Aorta (tissue), 5 donors: ENCODE results near the gene CHRNB1. TPM values are rescaled to one million over a fixed set of nuclear protein-coding genes. Genes with fewer than 3 reads are reported as not detected.

ENCODE experiments used
- ATAC-seq: fragments of 200-7000 bp; cut with Tn5 transposase; one replicate; pipeline ENCODE4 v1.9.1; 2022; ENCODE audit warnings: moderate library complexity; ENCODE audit not compliant: low FRiP score
- DNase-seq, 2 donors: peaks; one replicate each; pipeline ENCODE4 v3.0.0-alpha.2; 2020
- H3K27ac ChIP-seq, 2 donors: one replicate each; pipeline ENCODE4 v1.5.1; 2013; ENCODE audit warnings: low read length in 2 of 2, mild to moderate bottlenecking in 2 of 2, moderate library complexity in 2 of 2, control low read depth in 1 of 2, inconsistent platforms in 1 of 2, low read depth in 1 of 2
- H3K27me3 ChIP-seq, 2 donors: one replicate each; pipeline ENCODE4 v1.6.1; 2013; ENCODE audit warnings: control low read depth in 1 of 2, low read length in 1 of 2, mild to moderate bottlenecking in 1 of 2, moderate library complexity in 1 of 2; ENCODE audit not compliant: insufficient read depth in 2 of 2, control insufficient read depth in 1 of 2
- H3K36me3 ChIP-seq, 2 donors: one replicate each; pipeline ENCODE4 v1.6.1; 2013; ENCODE audit warnings: control low read depth in 1 of 2, low read length in 1 of 2, mild to moderate bottlenecking in 1 of 2; ENCODE audit not compliant: insufficient read depth in 2 of 2, control insufficient read depth in 1 of 2
- H3K4me1 ChIP-seq, 2 donors: one replicate each; pipeline ENCODE4 v1.6.1; 2013; ENCODE audit warnings: low read length in 2 of 2, control low read depth in 1 of 2, mild to moderate bottlenecking in 1 of 2, moderate library complexity in 1 of 2; ENCODE audit not compliant: insufficient read depth in 2 of 2, control insufficient read depth in 1 of 2
- H3K4me3 ChIP-seq, 2 donors: one replicate each; pipeline ENCODE4 v1.5.1; 2013; ENCODE audit warnings: low read length in 2 of 2, control low read depth in 1 of 2, mild to moderate bottlenecking in 1 of 2
- H3K9me3 ChIP-seq: one replicate; pipeline ENCODE4 v1.6.1; 2013; ENCODE audit warnings: mild to moderate bottlenecking, low read length; ENCODE audit not compliant: control insufficient read depth
- WGBS, 2 donors: extraction: QIAGEN DNeasy Blood & Tissue Kit; methylation state at CpG; one replicate each; pipeline ENCODE4 v1.1.7; 2013; 5-methylcytosine and 5-hydroxymethylcytosine counted together
- intact Hi-C, 2 donors: fragments of 100-400 bp; cut with DNase I; formaldehyde crosslinking; loops; one replicate each; pipeline versions ENCODE4 v1.14.2 to v1.15.0; 2022
- polyA plus RNA-seq, 2 donors: library from polyadenylated mRNA; stranded (reverse); fragments of 200-250 nt; gene quantifications; one replicate each; pipeline ENCODE4 v1.2.3, GENCODE V29; 2013
- total RNA-seq, 2 donors: library from RNA; stranded (reverse); fragmentation: NEBNext Ultra II Directional; extraction: Animal tissue kit (Norgen Biotek cat#: 25700); gene quantifications; one replicate each; pipeline ENCODE4 v1.2.1, GENCODE V29; 2021
- donor health status: healthy with polysubstance abuse.
- donor health status: Bipolar disorder and iron deficiency.
- donor health status: DM: no; HTN: no; CAD: no.
- donor health status: DM: no; HTN: no; CAD: no.
- donor health status: DM: yes; HTN: yes; CAD: no.

The CHRNB1 gene
- total and polyA plus RNA-seq, 4 donors = 6.2 to 18.3 (median 10.2) TPM

GRCh38 chr17:7421186-7421585, 23.7 kb upstream of the CHRNB1 start:
- Histone ChIP-seq H3K27ac (no peak overlapping the region), H3K36me3 (no peaks in the 10 kb centered on the region), H3K27me3 (no peaks in the 10 kb centered on the region), H3K9me3 (no peaks in the 10 kb centered on the region), H3K4me3 (no peak overlapping the region), H3K4me1 (no peaks in the 10 kb centered on the region)
- 94% methylated on average over 16 of the region's 16 CpGs for WGBS, 2 donors
- intact Hi-C loops = no loop called here
- DNase-seq = no peak
- no peak for ATAC-seq

- no peaks in the 10 kb centered on the region for H3K4me1 ChIP-seq
These were observed 21.2 kb upstream of the CHRNB1 start for GRCh38 chr17:7423679-7424078.

GRCh38 chr17:7425316-7425715, 19.5 kb upstream of the CHRNB1 start, which contains the start of gene SPEM2:
Gene SPEM2 (plus strand): TSS chr17:7425616. CDS start chr17:7425689, 73 bp downstream.
- ATAC-seq (no peak), DNase-seq (no peak)
- Histone ChIP-seq H3K27me3 (no peaks in the 10 kb centered on the region), H3K27ac (no peak within 1 kb of the TSS), H3K9me3 (no peaks in the 10 kb centered on the region), H3K36me3 (no peaks in the 10 kb centered on the region), H3K4me3 (no peak within 1 kb of the TSS), H3K4me1 (no peaks in the 10 kb centered on the region)
- intact Hi-C loops = no loop called here
- 80 to 84% methylated on average over 7 of the region's 7 CpGs for WGBS, 2 donors

More at GRCh38 chr17:7423679-7424078, 21.2 kb upstream of the CHRNB1 start:
- H3K27me3 ChIP-seq = no peaks in the 10 kb centered on the region
- no peaks in the 10 kb centered on the region for H3K9me3 ChIP-seq
- no peak overlapping the region for H3K4me3 ChIP-seq
- no peaks in the 10 kb centered on the region for H3K36me3 ChIP-seq
- DNase-seq = no peak
- intact Hi-C loops = no loop called here
- no peak overlapping the region for H3K27ac ChIP-seq
- WGBS, 2 donors = 53 to 54% methylated on average over 4 of the region's 4 CpGs
- no peak for ATAC-seq

GRCh38 chr17:7425756-7426155, 19.1 kb upstream of the CHRNB1 start:
- Histone ChIP-seq H3K9me3 (no peaks in the 10 kb centered on the region), H3K27ac (no peak overlapping the region), H3K4me3 (no peak overlapping the region), H3K4me1 (no peaks in the 10 kb centered on the region), H3K36me3 (no peaks in the 10 kb centered on the region), H3K27me3 (no peaks in the 10 kb centered on the region)
- WGBS, 2 donors = 82 to 92% methylated on average over 8 of the region's 8 CpGs
- no peak for DNase-seq
- intact Hi-C loops = no loop called here
- no peak for ATAC-seq

- no peaks in the 10 kb centered on the region for H3K9me3 ChIP-seq
- no peaks in the 10 kb centered on the region for H3K36me3 ChIP-seq
- DNase-seq (peak in 1 of 2 donors; percentile 42), ATAC-seq (no peak)
- H3K4me3 ChIP-seq = no peak overlapping the region
- H3K27ac ChIP-seq = no peak overlapping the region
- H3K27me3 ChIP-seq = no peaks in the 10 kb centered on the region
- 94 to 95% methylated on average over 33 of the region's 33 CpGs for WGBS, 2 donors
- no peaks in the 10 kb centered on the region for H3K4me1 ChIP-seq
- intact Hi-C loops = no loop called here
These were observed 18.5 kb upstream of the CHRNB1 start for GRCh38 chr17:7426203-7426863.

GRCh38 chr17:7426896-7427489, 17.9 kb upstream of the CHRNB1 start:
- no peak overlapping the region for H3K4me3 ChIP-seq
- WGBS, 2 donors = 94% methylated on average over 29 of the region's 29 CpGs
- H3K4me1 ChIP-seq = no peaks in the 10 kb centered on the region
- intact Hi-C loops = no loop called here
- ATAC-seq (no peak), DNase-seq (no peak)
- H3K27ac ChIP-seq = no peak overlapping the region
- no peaks in the 10 kb centered on the region for H3K9me3 ChIP-seq
- no peaks in the 10 kb centered on the region for H3K27me3 ChIP-seq
- H3K36me3 ChIP-seq = no peaks in the 10 kb centered on the region

- DNase-seq = no peak
- Histone ChIP-seq H3K4me1 (no peaks in the 10 kb centered on the region), H3K36me3 (no peaks in the 10 kb centered on the region), H3K9me3 (no peaks in the 10 kb centered on the region), H3K4me3 (no peak overlapping the region), H3K27me3 (no peaks in the 10 kb centered on the region), H3K27ac (no peak overlapping the region)
- intact Hi-C loops = no loop called here
- WGBS, 2 donors = 89 to 93% methylated on average over 7 of the region's 7 CpGs
- ATAC-seq = no peak
These were observed 17.3 kb upstream of the CHRNB1 start for GRCh38 chr17:7427549-7427948.

GRCh38 chr17:7428557-7428956, 16.3 kb upstream of the CHRNB1 start, which contains the start of gene SPEM3:
Gene SPEM3 (plus strand): TSS chr17:7428857. CDS start chr17:7428903, 46 bp downstream.
- no peaks in the 10 kb centered on the region for H3K27me3 ChIP-seq

GRCh38 chr17:7429722-7430121, 15.1 kb upstream of the CHRNB1 start:
- no peaks in the 10 kb centered on the region for H3K27me3 ChIP-seq
- DNase-seq (no peak), ATAC-seq (peak; percentile 5)
- H3K27ac ChIP-seq = no peak overlapping the region
- no peaks in the 10 kb centered on the region for H3K4me1 ChIP-seq
- H3K9me3 ChIP-seq = no peaks in the 10 kb centered on the region
- H3K4me3 ChIP-seq = no peak overlapping the region
- intact Hi-C loops = loop anchor here in 1 of 2 donors (10.0 kb wide), 1 partner anchor 75 kb away; the partner anchor contains the start of genes KCTD11 and TMEM95
- 88 to 93% methylated on average over 10 of the region's 10 CpGs for WGBS, 2 donors
- no peaks in the 10 kb centered on the region for H3K36me3 ChIP-seq

More at GRCh38 chr17:7428557-7428956, 16.3 kb upstream of the CHRNB1 start, which contains the start of gene SPEM3:
- no peaks in the 10 kb centered on the region for H3K36me3 ChIP-seq
- intact Hi-C loops = no loop called here
- H3K4me3 ChIP-seq = no peak within 1 kb of the TSS
- ATAC-seq (no peak), DNase-seq (no peak)
- no peaks in the 10 kb centered on the region for H3K4me1 ChIP-seq
- H3K27ac ChIP-seq = no peak within 1 kb of the TSS
- WGBS, 2 donors = 67 to 72% methylated on average over 5 of the region's 5 CpGs
- H3K9me3 ChIP-seq = no peaks in the 10 kb centered on the region
